ENCODE measurements around the gene CLBA1. TPM values are rescaled to one million over a fixed set of nuclear protein-coding genes. Genes with fewer than 3 reads are reported as not detected.

CLBA1 gene
- total and polyA plus RNA-seq, 2 experiments from 2014 or later: 1.6 to 1.8 TPM

DNA sequence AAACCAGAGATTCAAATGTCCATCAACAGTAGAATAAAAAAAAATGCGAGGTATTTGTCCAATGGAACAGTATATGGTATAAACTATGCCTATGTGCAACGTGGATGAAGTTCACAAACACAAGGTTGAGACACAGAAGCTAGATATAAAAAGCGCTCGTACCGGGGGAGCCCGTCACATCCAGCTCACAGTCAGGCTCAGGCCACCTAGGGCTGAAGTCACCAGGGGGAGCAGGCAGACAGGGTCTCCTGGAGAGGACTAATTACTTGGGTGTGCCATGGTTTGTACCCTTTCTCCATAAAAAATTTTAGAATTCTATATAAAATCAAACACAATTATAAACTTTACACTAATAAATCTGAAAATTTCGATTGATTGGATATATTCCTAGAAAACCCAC, 21.0 kb upstream of the CLBA1 start:
- Histone ChIP-seq H2AFZ (no peak overlapping the region), H3K27me3 (ENCODE audit: insufficient read depth) (no peaks in the 10 kb centered on the region), H3K4me2 (no peak overlapping the region), H4K20me1 (replicated peaks; ENCODE audit: insufficient read depth) (no peaks in the 10 kb centered on the region), H3K4me1 (ENCODE audit: insufficient read depth) (peaks cover 13% of the 10 kb centered on the region; the same call in 1 of the 2 replicates), H3K9me2 (ENCODE audit: insufficient read depth) (no peaks in the 10 kb centered on the region), H3F3A (replicated peaks; ENCODE audit: low read depth) (no peaks in the 10 kb centered on the region), H3K36me3 (ENCODE audit: insufficient read depth) (no peaks in the 10 kb centered on the region), H3K79me2 (replicated peaks; ENCODE audit: insufficient read depth) (no peaks in the 10 kb centered on the region), H3K27ac (ENCODE audit: low read depth) (no peak overlapping the region), H3K4me3 (no peak overlapping the region)
- no peak for ATAC-seq
- no peaks in the 10 kb centered on the region for H3K9me3 Mint-ChIP-seq
- H3K27ac Mint-ChIP-seq: no peak overlapping the region
- H3K4me3 Mint-ChIP-seq: no peak overlapping the region
- no peak for TF ChIP-seq JUNB (IDR thresholded peaks at IDR 0.05; ENCODE audit: unreplicated experiment)
- TF ChIP-seq REST (IDR thresholded peaks at IDR 0.05; ENCODE audit: unreplicated experiment): no peak
- no peak for TF ChIP-seq POLR2AphosphoS5 (IDR thresholded peaks at IDR 0.05; ENCODE audit: low read depth)
- no peak for TF ChIP-seq ZNF331 (CRISPR knock-in tag; IDR thresholded peaks at IDR 0.05; ENCODE audit: low read depth)
- TF ChIP-seq, protein P1, sequence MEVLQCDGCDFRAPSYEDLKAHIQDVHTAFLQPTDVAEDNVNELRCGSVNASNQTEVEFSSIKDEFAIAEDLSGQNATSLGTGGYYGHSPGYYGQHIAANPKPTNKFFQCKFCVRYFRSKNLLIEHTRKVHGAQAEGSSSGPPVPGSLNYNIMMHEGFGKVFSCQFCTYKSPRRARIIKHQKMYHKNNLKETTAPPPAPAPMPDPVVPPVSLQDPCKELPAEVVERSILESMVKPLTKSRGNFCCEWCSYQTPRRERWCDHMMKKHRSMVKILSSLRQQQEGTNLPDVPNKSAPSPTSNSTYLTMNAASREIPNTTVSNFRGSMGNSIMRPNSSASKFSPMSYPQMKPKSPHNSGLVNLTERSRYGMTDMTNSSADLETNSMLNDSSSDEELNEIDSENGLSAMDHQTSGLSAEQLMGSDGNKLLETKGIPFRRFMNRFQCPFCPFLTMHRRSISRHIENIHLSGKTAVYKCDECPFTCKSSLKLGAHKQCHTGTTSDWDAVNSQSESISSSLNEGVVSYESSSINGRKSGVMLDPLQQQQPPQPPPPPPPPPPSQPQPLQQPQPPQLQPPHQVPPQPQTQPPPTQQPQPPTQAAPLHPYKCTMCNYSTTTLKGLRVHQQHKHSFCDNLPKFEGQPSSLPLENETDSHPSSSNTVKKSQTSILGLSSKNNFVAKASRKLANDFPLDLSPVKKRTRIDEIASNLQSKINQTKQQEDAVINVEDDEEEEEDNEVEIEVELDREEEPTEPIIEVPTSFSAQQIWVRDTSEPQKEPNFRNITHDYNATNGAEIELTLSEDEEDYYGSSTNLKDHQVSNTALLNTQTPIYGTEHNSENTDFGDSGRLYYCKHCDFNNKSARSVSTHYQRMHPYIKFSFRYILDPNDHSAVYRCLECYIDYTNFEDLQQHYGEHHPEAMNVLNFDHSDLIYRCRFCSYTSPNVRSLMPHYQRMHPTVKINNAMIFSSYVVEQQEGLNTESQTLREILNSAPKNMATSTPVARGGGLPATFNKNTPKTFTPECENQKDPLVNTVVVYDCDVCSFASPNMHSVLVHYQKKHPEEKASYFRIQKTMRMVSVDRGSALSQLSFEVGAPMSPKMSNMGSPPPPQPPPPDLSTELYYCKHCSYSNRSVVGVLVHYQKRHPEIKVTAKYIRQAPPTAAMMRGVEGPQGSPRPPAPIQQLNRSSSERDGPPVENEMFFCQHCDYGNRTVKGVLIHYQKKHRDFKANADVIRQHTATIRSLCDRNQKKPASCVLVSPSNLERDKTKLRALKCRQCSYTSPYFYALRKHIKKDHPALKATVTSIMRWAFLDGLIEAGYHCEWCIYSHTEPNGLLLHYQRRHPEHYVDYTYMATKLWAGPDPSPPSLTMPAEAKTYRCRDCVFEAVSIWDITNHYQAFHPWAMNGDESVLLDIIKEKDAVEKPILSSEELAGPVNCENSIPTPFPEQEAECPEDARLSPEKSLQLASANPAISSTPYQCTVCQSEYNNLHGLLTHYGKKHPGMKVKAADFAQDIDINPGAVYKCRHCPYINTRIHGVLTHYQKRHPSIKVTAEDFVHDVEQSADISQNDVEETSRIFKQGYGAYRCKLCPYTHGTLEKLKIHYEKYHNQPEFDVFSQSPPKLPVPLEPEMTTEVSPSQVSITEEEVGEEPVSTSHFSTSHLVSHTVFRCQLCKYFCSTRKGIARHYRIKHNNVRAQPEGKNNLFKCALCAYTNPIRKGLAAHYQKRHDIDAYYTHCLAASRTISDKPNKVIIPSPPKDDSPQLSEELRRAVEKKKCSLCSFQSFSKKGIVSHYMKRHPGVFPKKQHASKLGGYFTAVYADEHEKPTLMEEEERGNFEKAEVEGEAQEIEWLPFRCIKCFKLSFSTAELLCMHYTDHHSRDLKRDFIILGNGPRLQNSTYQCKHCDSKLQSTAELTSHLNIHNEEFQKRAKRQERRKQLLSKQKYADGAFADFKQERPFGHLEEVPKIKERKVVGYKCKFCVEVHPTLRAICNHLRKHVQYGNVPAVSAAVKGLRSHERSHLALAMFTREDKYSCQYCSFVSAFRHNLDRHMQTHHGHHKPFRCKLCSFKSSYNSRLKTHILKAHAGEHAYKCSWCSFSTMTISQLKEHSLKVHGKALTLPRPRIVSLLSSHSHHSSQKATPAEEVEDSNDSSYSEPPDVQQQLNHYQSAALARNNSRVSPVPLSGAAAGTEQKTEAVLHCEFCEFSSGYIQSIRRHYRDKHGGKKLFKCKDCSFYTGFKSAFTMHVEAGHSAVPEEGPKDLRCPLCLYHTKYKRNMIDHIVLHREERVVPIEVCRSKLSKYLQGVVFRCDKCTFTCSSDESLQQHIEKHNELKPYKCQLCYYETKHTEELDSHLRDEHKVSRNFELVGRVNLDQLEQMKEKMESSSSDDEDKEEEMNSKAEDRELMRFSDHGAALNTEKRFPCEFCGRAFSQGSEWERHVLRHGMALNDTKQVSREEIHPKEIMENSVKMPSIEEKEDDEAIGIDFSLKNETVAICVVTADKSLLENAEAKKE (CRISPR knock-in tag; IDR thresholded peaks at IDR 0.05): no peak
- no peak for TF ChIP-seq ETS1 (IDR thresholded peaks at IDR 0.05)
- no peak for TF ChIP-seq CREB1 (CRISPR knock-in tag; IDR thresholded peaks at IDR 0.05; ENCODE audit: low read depth)
- TF ChIP-seq EZH2phosphoT487 (IDR thresholded peaks at IDR 0.05; ENCODE audit: unreplicated experiment): no peak
- TF ChIP-seq STAT1 (IDR thresholded peaks at IDR 0.05; ENCODE audit: unreplicated experiment): no peak
- no peak for TF ChIP-seq ZNF114 (CRISPR knock-in tag; IDR thresholded peaks at IDR 0.05)
- no peak for TF ChIP-seq EZH2 (IDR thresholded peaks at IDR 0.05; ENCODE audit: low read depth, unreplicated experiment)
- no peak for TF ChIP-seq NANOG (IDR thresholded peaks at IDR 0.05; ENCODE audit: borderline replicate concordance)
- TF ChIP-seq CTCF (conservative IDR thresholded peaks at IDR 0.05; ENCODE audit: low read depth in 2 of 2): no peak
- H3K27me3 Mint-ChIP-seq (ENCODE audit: insufficient read depth, low read depth, poor library complexity): peaks cover 14% of the 10 kb centered on the region
- no peak for DNase-seq (ENCODE audit: low spot score)
- H3K4me1 Mint-ChIP-seq: peaks cover 10% of the 10 kb centered on the region; the same call in 2 of the 3 replicates
- H3K36me3 Mint-ChIP-seq (ENCODE audit: low read depth): no peaks in the 10 kb centered on the region

All from GM23338 (cell line).